ENCODE measurements around the gene VEGFB. TPM values are rescaled to one million over a fixed set of nuclear protein-coding genes. Genes with fewer than 3 reads are reported as not detected.

Gene VEGFB
- total RNA-seq, 1 donor, result 37.6 TPM

DNA sequence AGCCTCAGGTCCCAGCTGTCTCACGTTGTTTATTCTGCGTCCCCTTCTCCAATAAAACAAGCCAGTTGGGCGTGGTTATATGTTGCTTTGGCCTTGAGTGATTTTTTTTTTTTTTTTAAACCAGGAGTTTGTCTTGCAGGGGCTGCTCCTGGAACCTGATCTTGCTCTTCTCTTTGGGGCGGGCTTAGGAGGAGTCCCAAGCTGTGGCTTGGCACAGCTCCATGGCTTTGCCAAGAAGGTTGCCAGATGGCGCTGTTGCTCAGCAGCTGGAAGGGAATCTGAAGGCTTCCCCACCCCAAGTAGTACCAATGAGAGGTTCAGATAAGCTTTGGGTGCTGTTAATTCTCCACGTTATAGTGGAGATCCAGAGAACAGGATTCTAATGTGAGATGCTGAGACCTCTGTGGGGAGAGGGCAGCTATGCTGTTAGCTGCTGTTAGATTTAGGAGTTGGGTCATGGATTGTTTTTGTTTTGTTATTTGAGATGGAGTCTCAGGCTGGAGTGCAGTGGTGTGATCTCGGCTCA lies 29.9 kb upstream of the VEGFB start:
- Histone ChIP-seq H3K36me3 (ENCODE audit: insufficient read depth, low read length) (peaks cover 55% of the 10 kb centered on the region), H3K4me3 (ENCODE audit: insufficient read depth, low read length) (no peak overlapping the region), H3K9me3 (ENCODE audit: low read depth, low read length) (no peaks in the 10 kb centered on the region), H3K4me1 (ENCODE audit: insufficient read depth, low read length) (peaks cover 10% of the 10 kb centered on the region), H3K4me2 (ENCODE audit: insufficient read depth, low read length) (no peak overlapping the region), H4K20me1 (ENCODE audit: insufficient read depth, low read length) (peaks cover 3% of the 10 kb centered on the region), H3K79me2 (ENCODE audit: insufficient read depth, low read length) (no peaks in the 10 kb centered on the region), H3K27ac (ENCODE audit: low read depth, low read length) (no peak overlapping the region), H3K27me3 (ENCODE audit: insufficient read depth, low read length) (no peaks in the 10 kb centered on the region), H2AFZ (ENCODE audit: low read length) (no peak overlapping the region)
- DNase-seq (ENCODE audit: insufficient read length, low spot score, missing footprints), result peak; percentile 99
- peak; percentile 90 for TF ChIP-seq CTCF (IDR thresholded peaks at IDR 0.05; ENCODE audit: extremely low read depth, low read depth, low read length)

GRCh38 chr11:64206457-64207255 lies 27.7 kb upstream of the VEGFB start, which contains the start of gene FERMT3:
FERMT3 (plus strand) TSS chr11:64206721; CDS start chr11:64207365, 644 bp downstream.
- no peak for TF ChIP-seq CTCF (IDR thresholded peaks at IDR 0.05; ENCODE audit: extremely low read depth, low read depth, low read length)
- DNase-seq (ENCODE audit: insufficient read length, low spot score, missing footprints), result peak; percentile 31
- Histone ChIP-seq H3K36me3 (ENCODE audit: insufficient read depth, low read length) (peaks cover 33% of the 10 kb centered on the region), H3K79me2 (ENCODE audit: insufficient read depth, low read length) (no peaks in the 10 kb centered on the region), H4K20me1 (ENCODE audit: insufficient read depth, low read length) (no peaks in the 10 kb centered on the region), H3K4me2 (ENCODE audit: insufficient read depth, low read length) (peak within 1 kb of the TSS; percentile 36), H3K4me3 (ENCODE audit: insufficient read depth, low read length) (no peak within 1 kb of the TSS), H3K4me1 (ENCODE audit: insufficient read depth, low read length) (peaks cover 10% of the 10 kb centered on the region), H2AFZ (ENCODE audit: low read length) (peak within 1 kb of the TSS; percentile 49), H3K27me3 (ENCODE audit: insufficient read depth, low read length) (no peaks in the 10 kb centered on the region), H3K27ac (ENCODE audit: low read depth, low read length) (peak within 1 kb of the TSS; percentile 77), H3K9me3 (ENCODE audit: low read depth, low read length) (no peaks in the 10 kb centered on the region)

GRCh38 chr11:64207256-64208085 lies 26.9 kb upstream of the VEGFB start:
- Histone ChIP-seq H4K20me1 (ENCODE audit: insufficient read depth, low read length) (no peaks in the 10 kb centered on the region), H3K4me1 (ENCODE audit: insufficient read depth, low read length) (peaks cover 10% of the 10 kb centered on the region), H3K36me3 (ENCODE audit: insufficient read depth, low read length) (peaks cover 28% of the 10 kb centered on the region), H3K9me3 (ENCODE audit: low read depth, low read length) (no peaks in the 10 kb centered on the region), H3K27ac (ENCODE audit: low read depth, low read length) (peak overlapping the region; percentile 77), H3K27me3 (ENCODE audit: insufficient read depth, low read length) (no peaks in the 10 kb centered on the region), H3K4me3 (ENCODE audit: insufficient read depth, low read length) (peak overlapping the region; percentile 33), H2AFZ (ENCODE audit: low read length) (peak overlapping the region; percentile 49), H3K79me2 (ENCODE audit: insufficient read depth, low read length) (no peaks in the 10 kb centered on the region), H3K4me2 (ENCODE audit: insufficient read depth, low read length) (peak overlapping the region; percentile 36)
- no peak for TF ChIP-seq CTCF (IDR thresholded peaks at IDR 0.05; ENCODE audit: extremely low read depth, low read depth, low read length)
- DNase-seq (ENCODE audit: insufficient read length, low spot score, missing footprints), result peak; percentile 97
